Measurements from ENCODE around the gene ARHGEF28. TPM values are rescaled to one million over a fixed set of nuclear protein-coding genes. Genes with fewer than 3 reads are reported as not detected.
A peak's percentile ranks its signal among the peaks of the same experiment; 100 is the strongest.

The ARHGEF28 gene
- total RNA-seq, 6 donors from 2014 or later: 14.4 to 47.1 (median 24.4) TPM

DNA sequence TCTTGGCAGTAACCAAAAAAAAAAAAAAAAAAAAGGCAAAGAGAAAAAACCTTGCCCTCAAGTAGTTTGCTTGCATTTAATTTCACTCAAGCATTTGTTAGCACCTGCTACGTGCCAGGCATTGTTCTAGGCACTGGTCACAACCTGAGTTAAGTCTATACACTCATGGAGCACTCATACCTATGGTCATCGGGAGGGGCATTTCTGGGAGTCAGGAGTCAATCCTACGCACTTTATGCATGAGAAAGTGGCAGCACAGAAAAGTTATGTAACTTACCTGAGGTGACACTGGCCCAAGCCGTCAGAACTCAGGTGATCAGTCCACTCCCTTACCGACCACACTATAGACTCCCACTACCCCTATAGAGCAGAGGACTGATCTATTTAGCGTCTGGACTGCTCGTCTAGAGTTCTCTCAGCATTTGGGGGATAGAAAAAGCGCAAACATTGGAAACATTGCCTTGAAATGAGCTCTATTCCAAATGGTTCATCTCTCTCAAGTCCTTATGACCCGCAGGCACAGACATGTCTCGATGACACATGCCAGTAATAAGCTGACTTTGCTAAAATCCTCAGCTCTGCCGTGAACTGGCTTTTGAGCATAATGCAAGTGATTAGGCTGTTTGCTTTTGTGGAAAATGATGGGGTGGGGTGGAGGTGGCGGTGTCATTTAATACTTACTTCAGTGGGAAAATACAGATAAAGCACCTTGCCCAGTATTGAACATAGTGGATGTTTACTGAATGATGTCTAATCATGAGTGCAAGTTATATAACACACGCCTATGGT, 160.2 kb downstream of the ARHGEF28 start:
- no peak overlapping the region for H3K4me3 ChIP-seq
- TF ChIP-seq EP300 (IDR thresholded peaks at IDR 0.05) (no peak), POLR2A (IDR thresholded peaks at IDR 0.05) (no peak)
- TF ChIP-seq, protein P1, sequence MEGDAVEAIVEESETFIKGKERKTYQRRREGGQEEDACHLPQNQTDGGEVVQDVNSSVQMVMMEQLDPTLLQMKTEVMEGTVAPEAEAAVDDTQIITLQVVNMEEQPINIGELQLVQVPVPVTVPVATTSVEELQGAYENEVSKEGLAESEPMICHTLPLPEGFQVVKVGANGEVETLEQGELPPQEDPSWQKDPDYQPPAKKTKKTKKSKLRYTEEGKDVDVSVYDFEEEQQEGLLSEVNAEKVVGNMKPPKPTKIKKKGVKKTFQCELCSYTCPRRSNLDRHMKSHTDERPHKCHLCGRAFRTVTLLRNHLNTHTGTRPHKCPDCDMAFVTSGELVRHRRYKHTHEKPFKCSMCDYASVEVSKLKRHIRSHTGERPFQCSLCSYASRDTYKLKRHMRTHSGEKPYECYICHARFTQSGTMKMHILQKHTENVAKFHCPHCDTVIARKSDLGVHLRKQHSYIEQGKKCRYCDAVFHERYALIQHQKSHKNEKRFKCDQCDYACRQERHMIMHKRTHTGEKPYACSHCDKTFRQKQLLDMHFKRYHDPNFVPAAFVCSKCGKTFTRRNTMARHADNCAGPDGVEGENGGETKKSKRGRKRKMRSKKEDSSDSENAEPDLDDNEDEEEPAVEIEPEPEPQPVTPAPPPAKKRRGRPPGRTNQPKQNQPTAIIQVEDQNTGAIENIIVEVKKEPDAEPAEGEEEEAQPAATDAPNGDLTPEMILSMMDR (IDR thresholded peaks at IDR 0.05): no peak
- WGBS, 2 donors: 88 to 90% methylated on average over 13 of the region's 13 CpGs
- no peaks in the 10 kb centered on the region for H3K36me3 ChIP-seq
- no peak for ATAC-seq (ENCODE audit: low FRiP score in 2 of 2)
- H3K27me3 ChIP-seq: no peaks in the 10 kb centered on the region
- H3K27ac ChIP-seq: no peak overlapping the region
- no peaks in the 10 kb centered on the region for H3K9me3 ChIP-seq
- DNase-seq: no peak
- peaks cover 0 to 10% (median 5%) of the 10 kb centered on the region in 4 donors for H3K4me1 ChIP-seq

DNA sequence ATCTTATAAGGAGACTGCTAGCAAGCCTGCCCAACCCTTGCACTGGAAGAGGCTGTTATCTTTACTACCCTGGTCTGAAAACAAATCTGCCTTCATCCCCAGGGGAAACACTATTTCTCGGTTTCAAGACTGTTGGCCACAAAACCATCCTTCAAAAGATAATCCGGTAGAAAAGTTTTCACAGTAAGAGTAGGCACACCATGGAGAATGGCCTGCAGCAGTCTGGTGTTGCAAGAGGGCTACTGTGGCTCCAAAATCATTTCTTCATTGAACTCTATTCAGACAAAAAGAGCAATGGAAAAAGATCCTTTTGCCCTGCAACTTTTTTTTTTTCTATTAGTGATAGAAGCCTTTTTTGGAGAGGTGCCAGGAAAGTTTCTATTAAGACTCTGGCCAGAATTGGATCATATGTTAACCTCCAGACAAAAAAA, 163.9 kb downstream of the ARHGEF28 start:
- 71 to 84% methylated on average over 2 of the region's 2 CpGs for WGBS, 2 donors
- Histone ChIP-seq H3K36me3 (no peaks in the 10 kb centered on the region), H3K27ac (no peak overlapping the region), H3K4me3 (no peak overlapping the region), H3K9me3 (no peaks in the 10 kb centered on the region), H3K27me3 (no peaks in the 10 kb centered on the region), H3K4me1 (no peaks in the 10 kb centered on the region)
- ATAC-seq (ENCODE audit: low FRiP score in 2 of 2) (no peak), DNase-seq (no peak)
- TF ChIP-seq EP300 (IDR thresholded peaks at IDR 0.05) (no peak), POLR2A (IDR thresholded peaks at IDR 0.05) (no peak), POLR2AphosphoS5 (IDR thresholded peaks at IDR 0.05) (no peak)
- TF ChIP-seq, protein P1 (IDR thresholded peaks at IDR 0.05): no peak

DNA sequence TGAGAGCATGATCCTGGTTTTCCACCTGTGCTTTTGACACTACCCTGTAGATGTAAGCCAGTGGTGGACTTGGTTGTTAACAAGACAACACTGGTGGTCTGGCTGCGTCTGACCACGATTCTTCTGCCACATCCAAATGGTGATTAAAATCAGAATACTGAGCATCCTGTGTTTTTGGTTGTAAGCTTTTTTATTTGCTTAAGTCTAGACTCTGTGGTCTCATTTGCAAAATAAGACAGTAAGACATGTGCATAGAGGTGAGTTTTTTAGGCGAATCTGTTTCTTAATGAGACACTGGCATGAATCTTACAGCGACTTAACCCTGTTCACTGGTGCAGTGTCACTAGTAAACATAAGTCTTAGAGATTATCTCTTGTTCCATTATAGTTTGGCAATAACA, 165.4 kb downstream of the ARHGEF28 start:
- no peak overlapping the region for H3K27ac ChIP-seq
- DNase-seq (no peak), ATAC-seq (ENCODE audit: low FRiP score in 2 of 2) (no peak)
- no peak for TF ChIP-seq POLR2A (IDR thresholded peaks at IDR 0.05)
- TF ChIP-seq EP300 (IDR thresholded peaks at IDR 0.05): no peak
- TF ChIP-seq, protein P1 (IDR thresholded peaks at IDR 0.05): no peak
- TF ChIP-seq POLR2AphosphoS5 (IDR thresholded peaks at IDR 0.05): no peak
- no peak overlapping the region for H3K4me3 ChIP-seq
- 80 to 91% methylated on average over 4 of the region's 4 CpGs for whole genome bisulfite sequencing, 2 donors
- H3K36me3 ChIP-seq: no peaks in the 10 kb centered on the region
- H3K27me3 ChIP-seq: no peaks in the 10 kb centered on the region
- peaks cover 3 to 5% (median 4%) of the 10 kb centered on the region in 4 donors for H3K4me1 ChIP-seq
- no peaks in the 10 kb centered on the region for H3K9me3 ChIP-seq

- Histone ChIP-seq H3K27ac (no peak overlapping the region), H3K27me3 (no peaks in the 10 kb centered on the region), H3K9me3 (no peaks in the 10 kb centered on the region), H3K4me3 (no peak overlapping the region), H3K4me1 (peaks cover 4 to 10% (median 8%) of the 10 kb centered on the region in 4 donors), H3K36me3 (no peaks in the 10 kb centered on the region)
- peak in 1 of 2 donors; percentile 69 for DNase-seq
- TF ChIP-seq, protein P1 (IDR thresholded peaks at IDR 0.05): peak; percentile 77 to 91 (median 87)
- TF ChIP-seq POLR2AphosphoS5 (IDR thresholded peaks at IDR 0.05): no peak
- ATAC-seq (ENCODE audit: low FRiP score in 2 of 2): peak; percentile 77 to 91
- 0 to 2% methylated on average over 2 of the region's 2 CpGs for WGBS, 2 donors
Measured at GRCh38 chr5:73792687-73793320, 166.8 kb downstream of the ARHGEF28 start.

Measured in upper lobe of left lung (tissue), 6 donors.